Measurements from ENCODE around the gene PIK3R3. TPM values are rescaled to one million over a fixed set of nuclear protein-coding genes. Genes with fewer than 3 reads are reported as not detected.

Gene PIK3R3
- total RNA-seq, 1 experiment from 2014 or later = 12.4 TPM

GRCh38 chr1:46064708-46065107 is 67.7 kb downstream of the PIK3R3 start:
- Histone ChIP-seq H3K27me3 (ENCODE audit: insufficient read depth, low read length) (no peaks in the 10 kb centered on the region), H3K4ac (ENCODE audit: low read depth, low read length) (no peak overlapping the region), H4K20me1 (ENCODE audit: control insufficient read depth, insufficient read depth, insufficient read length) (no peaks in the 10 kb centered on the region), H3K4me1 (ENCODE audit: insufficient read depth, low read length) (no peaks in the 10 kb centered on the region), H3K9ac (ENCODE audit: extremely low read depth, insufficient read length, low read length) (no peak overlapping the region), H2BK15ac (ENCODE audit: low read depth, low read length) (no peak overlapping the region), H2BK20ac (ENCODE audit: low read depth, low read length, poor library complexity, severe bottlenecking) (no peak overlapping the region), H4K5ac (ENCODE audit: insufficient read length, low read depth, low read length) (no peak overlapping the region), H3K56ac (ENCODE audit: insufficient read length, low read depth, low read length) (no peak overlapping the region), H2BK5ac (ENCODE audit: insufficient read length, low read length) (no peak overlapping the region), H3K79me2 (ENCODE audit: insufficient read depth, low read length) (no peaks in the 10 kb centered on the region), H4K8ac (replicated peaks; ENCODE audit: insufficient read length, low read depth, low read length) (no peak overlapping the region), H3K27ac (ENCODE audit: insufficient read length, low read depth, low read length) (no peak overlapping the region), H3K23me2 (ENCODE audit: insufficient read length, low read depth, low read length, poor library complexity, severe bottlenecking) (no peaks in the 10 kb centered on the region), H3K23ac (ENCODE audit: insufficient read length, low read depth, low read length) (no peak overlapping the region), H2AK5ac (ENCODE audit: insufficient read length, low read length) (no peak overlapping the region), H3K14ac (ENCODE audit: insufficient read depth, low read length) (no peak overlapping the region), H2AFZ (ENCODE audit: low read length) (no peak overlapping the region), H4K91ac (ENCODE audit: insufficient read length, low read depth, low read length) (no peak overlapping the region), H3K79me1 (ENCODE audit: insufficient read depth, low read depth, low read length, poor library complexity, severe bottlenecking) (no peaks in the 10 kb centered on the region), H3K9me3 (ENCODE audit: control insufficient read depth, low read depth, low read length) (no peaks in the 10 kb centered on the region), H2BK12ac (ENCODE audit: insufficient read length, low read depth, low read length) (no peak overlapping the region), H2BK120ac (ENCODE audit: low read depth, low read length, poor library complexity, severe bottlenecking) (no peak overlapping the region), H3K18ac (ENCODE audit: insufficient read length, low read depth, low read length) (no peak overlapping the region), H3K4me2 (ENCODE audit: insufficient read depth, insufficient read length, low read length) (no peak overlapping the region), H3T11ph (ENCODE audit: low read length) (no peak overlapping the region)
- no peak overlapping the region for H3K4me3 Mint-ChIP-seq
- H3K9me3 Mint-ChIP-seq = no peaks in the 10 kb centered on the region
- TF ChIP-seq, protein P1, sequence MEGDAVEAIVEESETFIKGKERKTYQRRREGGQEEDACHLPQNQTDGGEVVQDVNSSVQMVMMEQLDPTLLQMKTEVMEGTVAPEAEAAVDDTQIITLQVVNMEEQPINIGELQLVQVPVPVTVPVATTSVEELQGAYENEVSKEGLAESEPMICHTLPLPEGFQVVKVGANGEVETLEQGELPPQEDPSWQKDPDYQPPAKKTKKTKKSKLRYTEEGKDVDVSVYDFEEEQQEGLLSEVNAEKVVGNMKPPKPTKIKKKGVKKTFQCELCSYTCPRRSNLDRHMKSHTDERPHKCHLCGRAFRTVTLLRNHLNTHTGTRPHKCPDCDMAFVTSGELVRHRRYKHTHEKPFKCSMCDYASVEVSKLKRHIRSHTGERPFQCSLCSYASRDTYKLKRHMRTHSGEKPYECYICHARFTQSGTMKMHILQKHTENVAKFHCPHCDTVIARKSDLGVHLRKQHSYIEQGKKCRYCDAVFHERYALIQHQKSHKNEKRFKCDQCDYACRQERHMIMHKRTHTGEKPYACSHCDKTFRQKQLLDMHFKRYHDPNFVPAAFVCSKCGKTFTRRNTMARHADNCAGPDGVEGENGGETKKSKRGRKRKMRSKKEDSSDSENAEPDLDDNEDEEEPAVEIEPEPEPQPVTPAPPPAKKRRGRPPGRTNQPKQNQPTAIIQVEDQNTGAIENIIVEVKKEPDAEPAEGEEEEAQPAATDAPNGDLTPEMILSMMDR (conservative IDR thresholded peaks at IDR 0.05) = no peak
- peaks cover 14 to 15% (median 15%) of the 10 kb centered on the region in 3 experiments; a peak in 6 of 7 replicates for H3K36me3 Mint-ChIP-seq (ENCODE audit: insufficient read depth in 1 of 3, low read depth in 3 of 3)
- H3K4me1 Mint-ChIP-seq = peaks cover 3 to 4% of the 10 kb centered on the region in 2 experiments
- no CpG with 5 or more reads among the region's 1 CpG for WGBS (ENCODE audit: extremely low coverage, insufficient read length, low lambda C conversion rate)
- DNase-seq = no peak
- no peaks in the 10 kb centered on the region for H3K27me3 Mint-ChIP-seq (ENCODE audit: low read depth)
- H3K27ac Mint-ChIP-seq = no peak overlapping the region

Measured in H9 (cell line).